Ammon's horn (tissue), 1 donor: Measurements from ENCODE around the gene GNPTG.
"Not testable (repeated sequence)": the region's sequence is repeated elsewhere in the genome, so short reads cannot be mapped to it uniquely, and the experiment has no call there.

Experiments
- DNase-seq: peaks from one replicate; pipeline ENCODE4 v3.0.0-alpha.2; 2016; ENCODE audit warnings: low spot score

GNPTG gene

GRCh38 chr16:1319041-1319440, 32.7 kb upstream of the GNPTG start:
- no peak for DNase-seq

GRCh38 chr16:1320097-1320496, 31.6 kb upstream of the GNPTG start:
- DNase-seq: no peak

DNA sequence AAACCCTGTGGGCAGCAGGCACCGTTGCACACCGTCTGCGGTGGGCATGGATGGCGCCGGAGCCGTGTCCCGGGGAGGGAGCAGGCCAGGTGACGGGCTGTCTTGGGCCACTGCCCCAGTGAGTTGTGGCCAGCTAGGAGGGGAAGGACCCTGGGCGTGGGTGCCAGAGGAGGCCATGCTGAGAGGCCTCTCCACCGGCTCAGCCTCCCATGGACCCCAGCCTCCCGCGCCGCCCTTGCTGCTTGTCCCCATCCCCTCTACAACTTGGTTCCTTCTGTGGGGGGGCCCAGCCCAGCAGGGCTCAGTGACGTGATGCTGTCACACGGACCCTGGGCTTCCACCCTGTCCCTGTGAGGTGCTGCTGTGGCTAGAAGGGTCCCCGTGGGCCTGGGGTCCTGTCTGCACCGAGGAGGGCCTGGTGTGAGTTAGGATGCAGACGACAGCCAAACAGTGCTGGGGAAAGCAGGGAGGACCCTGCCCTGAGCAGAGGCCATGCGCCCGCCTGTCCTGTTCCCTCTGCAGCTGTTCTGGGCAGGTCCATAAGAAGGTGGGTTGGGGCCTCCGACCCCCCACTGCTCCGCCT, 31.0 kb upstream of the GNPTG start:
- DNase-seq: no peak

GRCh38 chr16:1322407-1322806, 29.3 kb upstream of the GNPTG start:
- no peak for DNase-seq

DNA sequence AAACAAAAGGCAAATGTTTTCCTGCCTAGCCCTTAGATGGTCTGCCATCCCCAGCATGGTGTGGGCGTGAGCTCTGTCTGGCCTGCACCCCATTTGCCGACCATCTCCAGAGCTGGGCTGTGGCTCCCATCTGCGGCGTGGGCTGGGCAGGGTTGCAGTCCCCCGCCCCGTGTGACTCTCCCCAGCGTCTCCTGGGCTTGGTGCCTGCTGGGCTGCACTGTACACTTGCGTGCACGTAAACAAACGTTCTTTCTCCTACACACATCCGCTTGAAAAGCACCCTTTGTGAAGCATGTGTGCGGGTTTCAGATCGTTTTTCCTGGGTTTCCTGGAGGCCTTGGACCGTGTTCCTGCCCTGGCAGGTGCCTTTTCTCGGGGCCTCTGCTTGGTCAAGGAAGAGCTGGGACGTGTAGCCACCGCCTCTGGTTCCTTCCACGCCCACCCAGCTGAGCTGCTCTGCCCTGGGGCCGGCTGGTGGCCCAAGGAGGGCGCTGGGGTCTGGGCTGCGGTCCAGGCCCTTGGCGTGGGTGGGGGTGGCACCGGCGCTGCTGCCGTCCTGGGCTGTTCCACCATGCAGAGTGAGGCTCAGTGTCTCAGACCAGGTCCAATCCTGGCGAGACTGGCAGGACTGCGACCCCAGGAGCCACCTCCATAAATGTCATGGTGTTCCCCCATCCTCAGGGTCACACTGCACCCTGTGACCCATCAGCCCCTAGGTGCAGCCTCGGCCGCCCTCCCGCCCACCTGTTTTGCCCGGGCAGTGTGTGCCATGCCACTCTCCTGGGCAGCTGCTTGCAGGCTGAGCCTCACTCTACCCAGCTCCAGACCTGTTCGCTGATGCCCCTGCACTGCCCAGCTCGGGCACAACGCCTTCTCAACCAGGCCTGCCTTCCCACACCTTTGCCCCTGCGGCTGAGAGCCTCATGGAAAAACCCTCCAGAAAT, 28.2 kb upstream of the GNPTG start:
- peak; percentile 76 for DNase-seq

DNA sequence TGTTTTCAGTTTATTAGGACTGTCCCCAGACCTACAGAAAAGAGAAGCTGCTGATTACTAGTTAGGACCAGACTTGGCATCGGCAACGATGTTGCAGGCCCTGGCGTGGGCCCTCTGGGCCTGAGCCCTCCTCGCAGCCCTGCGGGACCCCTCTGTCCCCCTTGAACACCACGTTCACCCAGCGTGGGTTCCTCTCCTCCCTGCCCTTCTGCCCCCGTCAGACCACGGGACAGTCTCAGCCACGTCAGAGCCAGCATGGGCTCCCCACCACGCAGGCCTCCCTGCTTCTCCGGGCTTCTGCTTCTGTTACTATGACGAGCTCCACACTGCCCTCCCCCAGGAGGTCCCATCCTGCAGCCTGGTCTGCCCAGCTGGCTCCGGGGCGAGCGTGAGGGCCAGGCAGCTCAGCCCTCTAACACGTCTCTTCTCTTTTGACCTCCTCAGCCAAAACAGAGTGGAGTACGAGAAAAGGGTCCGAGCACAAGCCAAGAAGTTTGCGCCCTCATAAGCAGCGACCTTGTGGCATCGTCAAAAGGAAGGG, 27.4 kb upstream of the GNPTG start:
- no peak for DNase-seq

DNA sequence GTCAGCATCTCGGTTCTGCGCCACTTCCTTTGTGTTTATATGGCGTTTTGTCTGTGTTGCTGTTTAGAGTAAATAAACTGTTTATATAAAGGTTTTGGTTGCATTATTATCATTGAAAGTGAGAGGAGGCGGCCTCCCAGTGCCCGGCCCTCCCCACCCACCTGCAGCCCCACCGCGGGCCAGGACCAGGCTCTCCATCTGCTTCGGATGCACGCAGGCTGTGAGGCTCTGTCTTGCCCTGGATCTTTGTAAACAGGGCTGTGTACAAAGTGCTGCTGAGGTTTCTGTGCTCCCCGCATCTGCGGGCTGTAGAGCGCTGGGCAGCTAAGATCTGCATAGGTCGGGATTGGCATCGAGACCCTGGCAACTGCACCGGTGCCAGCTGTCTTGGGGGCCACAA, 26.5 kb upstream of the GNPTG start:
- DNase-seq: no peak

- no peak for DNase-seq
Measured at GRCh38 chr16:1325673-1326371, 25.9 kb upstream of the GNPTG start.

GRCh38 chr16:1326391-1326790, 25.3 kb upstream of the GNPTG start:
- DNase-seq: no peak

DNA sequence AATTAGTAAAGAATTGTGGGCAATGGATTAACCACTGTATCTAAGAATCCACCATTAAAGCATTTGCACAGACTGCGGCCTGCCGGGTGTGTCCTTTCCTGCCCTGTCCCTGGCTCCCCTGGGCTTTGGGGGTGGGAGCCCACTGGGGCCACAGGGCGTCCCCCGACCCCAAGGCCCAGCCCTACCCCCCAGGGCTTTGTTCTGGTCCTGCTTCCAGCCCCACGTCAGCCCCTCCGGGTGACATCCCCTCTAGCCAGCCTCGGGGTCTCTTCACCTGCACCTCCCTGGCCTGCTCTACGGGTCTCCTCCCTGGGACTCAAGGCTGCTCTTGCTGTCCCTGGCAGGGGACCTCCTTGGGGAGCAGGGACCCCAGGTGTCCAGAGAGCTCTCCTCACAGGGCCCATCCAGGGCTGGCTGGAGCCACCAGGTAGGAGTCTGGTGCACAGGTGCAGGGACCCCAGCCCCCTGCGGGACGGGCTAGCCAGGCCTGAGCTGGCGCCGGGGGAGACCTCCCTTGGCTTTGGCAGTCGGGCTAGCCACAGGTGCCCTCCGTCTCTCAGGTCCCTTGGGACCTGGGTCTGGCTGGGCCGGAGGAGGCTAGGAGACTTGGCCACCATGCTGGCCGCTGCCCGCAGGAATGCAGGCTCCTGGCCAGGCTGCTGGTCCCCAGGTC, 24.6 kb upstream of the GNPTG start:
- no peak for DNase-seq

DNA sequence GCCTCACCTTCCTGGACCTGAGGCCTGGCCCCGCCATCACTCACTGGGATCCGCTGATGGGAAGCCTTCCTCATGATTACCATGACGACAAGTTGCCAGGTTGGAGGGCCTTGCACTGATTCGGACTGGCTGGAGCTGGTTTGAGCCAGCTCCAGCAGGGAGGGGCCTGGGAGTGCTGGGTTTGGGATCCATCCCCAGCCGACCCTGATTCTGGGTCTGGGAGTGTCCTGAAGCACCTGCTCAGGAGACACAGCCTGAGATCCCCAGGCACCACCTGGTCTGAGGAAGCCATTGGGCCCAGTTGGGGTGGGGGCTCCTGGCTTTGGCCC, 24.1 kb upstream of the GNPTG start:
- no peak for DNase-seq

DNA sequence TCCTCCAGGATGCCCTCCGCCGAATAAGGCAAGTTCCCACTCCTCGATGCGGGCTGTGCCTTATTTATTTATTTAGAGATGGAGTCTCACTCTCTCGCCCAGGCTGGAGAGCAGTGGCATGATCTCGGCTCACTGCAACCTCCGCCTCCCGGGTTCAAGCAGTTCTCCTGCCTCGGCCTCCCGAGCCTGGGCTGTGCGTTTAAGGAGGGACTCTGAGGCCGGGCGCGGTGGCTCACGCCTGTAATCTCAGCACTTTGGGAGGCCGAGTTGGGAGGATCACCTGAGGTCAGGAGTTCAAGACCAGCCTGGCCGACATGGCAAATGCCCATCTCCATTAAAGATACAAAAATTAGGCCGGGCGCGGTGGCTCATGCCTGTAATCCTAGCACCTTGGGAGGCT, 23.6 kb upstream of the GNPTG start:
- not testable (repeated sequence) for DNase-seq

GRCh38 chr16:1328961-1329360, 22.8 kb upstream of the GNPTG start:
- not testable (repeated sequence) for DNase-seq

GRCh38 chr16:1330260-1330914, 21.3 kb upstream of the GNPTG start:
- no peak for DNase-seq

DNA sequence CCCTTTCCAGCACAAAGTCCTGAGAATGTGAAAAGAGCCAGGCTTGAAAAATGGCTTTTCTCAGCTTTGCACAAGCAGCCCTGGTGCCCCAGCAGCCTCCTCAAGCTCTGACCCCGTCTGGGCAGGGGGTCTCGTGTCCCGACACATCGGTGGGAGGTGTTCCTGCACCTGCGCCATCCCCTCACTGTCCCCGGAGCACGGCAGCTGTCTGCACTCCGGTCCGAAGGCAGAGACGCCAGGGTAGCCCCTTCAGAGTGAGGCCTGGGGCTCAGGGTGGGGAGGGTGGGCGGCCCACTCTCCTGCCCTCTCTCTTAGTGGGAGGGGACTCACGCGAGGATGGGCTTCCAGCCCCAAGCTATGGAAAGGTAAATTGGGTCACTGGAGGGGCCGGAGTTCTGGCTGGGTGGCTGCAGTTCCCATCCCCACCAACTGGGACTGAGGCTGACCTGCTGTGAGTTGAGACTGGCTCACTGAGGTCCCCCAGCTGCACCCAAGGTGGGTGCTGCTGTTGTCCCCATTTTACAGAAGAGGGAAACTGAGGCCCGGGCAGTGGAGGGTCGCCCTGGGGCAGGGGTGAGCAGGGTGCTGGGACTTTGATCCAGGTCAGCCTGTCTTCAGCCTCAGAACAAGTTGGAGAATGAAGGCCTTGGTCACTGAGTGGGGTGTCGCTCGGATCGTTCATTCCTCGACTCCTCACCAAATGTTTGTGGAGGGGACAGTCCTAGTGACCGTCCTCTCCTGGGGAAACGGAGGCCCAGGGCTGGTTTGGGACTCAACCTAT, 20.6 kb upstream of the GNPTG start:
- no peak for DNase-seq

DNA sequence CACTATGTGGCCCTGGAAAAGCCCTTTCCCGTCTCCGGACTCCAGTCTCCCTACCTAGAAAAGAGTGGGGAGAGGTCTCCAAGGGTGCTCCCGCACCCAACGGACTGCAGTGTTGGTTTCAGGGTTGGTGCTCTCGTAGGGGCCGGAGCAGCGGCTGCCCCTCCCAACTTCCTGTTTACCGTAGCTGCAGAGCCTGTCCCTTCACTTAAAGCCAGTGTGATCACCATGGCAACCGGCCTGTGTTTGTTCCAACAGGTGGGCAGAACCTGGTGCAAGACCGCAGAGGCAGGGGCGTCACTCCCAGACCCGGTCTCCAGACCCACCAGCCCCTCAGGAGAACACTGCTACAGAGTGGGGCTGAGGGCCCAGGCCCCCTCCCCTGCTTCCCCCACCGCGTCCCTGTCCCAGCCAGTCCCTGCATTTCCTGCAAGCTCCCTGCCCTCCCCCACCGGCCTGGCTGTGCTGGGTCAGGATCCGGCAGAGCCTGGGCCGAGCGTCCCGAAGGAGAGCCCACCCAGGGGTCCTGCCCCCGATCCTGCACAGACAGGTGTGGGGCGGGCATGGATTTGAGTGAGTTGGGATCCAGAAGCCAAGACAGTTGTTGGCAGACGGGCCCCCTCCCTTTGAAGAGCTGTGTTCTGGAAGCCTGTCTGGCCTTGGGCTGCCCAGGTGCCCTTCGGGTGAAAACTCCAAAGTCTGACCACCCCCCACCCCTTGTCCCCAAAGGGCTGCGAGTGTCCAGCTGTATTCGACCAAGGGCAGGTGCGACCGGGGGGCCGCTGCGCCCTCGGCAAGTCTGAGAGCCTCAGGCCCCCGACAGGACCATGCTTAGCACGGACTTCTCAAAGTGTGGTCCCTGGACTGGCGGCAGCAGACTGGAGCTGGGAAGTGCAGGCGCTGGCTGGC, 19.8 kb upstream of the GNPTG start:
- DNase-seq: no peak

GRCh38 chr16:1332618-1333148, 19.0 kb upstream of the GNPTG start:
- no peak for DNase-seq

DNA sequence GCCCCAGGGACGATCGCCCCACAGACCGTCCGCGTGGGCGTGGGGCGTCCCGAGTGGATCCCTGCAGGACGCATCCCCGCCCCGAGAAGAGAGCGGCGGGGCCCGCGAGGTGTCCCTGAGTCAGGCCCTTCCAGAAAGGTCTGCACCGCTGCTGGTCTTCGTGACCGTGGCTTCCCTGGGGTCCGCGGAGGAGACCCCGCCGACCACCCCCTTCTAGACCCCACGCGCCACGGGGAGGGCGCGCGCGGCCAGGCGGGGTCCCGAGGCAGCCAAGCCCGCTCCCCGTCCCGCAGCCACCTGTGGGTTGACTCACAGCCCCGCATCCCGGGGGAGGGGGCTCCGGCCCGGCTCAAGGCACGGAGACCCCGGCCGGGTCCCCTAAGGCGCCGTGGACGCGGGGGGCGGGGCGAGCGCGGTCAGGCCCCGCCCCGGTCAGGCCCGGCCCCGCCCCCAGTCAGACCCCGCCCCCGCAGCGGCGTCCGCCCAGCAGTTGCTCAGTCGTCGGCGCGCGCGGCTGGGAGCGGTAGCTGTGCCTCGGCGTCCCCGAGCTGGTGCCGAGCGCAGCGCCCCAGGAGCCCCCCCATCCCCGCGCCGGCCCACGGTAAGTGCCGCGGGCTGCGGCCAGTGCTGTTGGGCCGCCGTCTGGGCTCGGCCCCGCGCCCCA, 18.4 kb upstream of the GNPTG start, which contains the start of gene BAIAP3:
Gene BAIAP3 (plus strand): TSS at position 497 of the 664 bp plus-strand sequence. CDS start 4,905 bp downstream, outside the sequence.
- peak; percentile 24 for DNase-seq
